CD4-positive, alpha-beta T cell treated with Interferon gamma for 1 hour (primary cell): ENCODE data around the gene MRPL54.

Experiments used
- DNase-seq: peaks from one replicate; pipeline ENCODE4 v3.0.0-alpha.2; 2020

The MRPL54 gene

DNA sequence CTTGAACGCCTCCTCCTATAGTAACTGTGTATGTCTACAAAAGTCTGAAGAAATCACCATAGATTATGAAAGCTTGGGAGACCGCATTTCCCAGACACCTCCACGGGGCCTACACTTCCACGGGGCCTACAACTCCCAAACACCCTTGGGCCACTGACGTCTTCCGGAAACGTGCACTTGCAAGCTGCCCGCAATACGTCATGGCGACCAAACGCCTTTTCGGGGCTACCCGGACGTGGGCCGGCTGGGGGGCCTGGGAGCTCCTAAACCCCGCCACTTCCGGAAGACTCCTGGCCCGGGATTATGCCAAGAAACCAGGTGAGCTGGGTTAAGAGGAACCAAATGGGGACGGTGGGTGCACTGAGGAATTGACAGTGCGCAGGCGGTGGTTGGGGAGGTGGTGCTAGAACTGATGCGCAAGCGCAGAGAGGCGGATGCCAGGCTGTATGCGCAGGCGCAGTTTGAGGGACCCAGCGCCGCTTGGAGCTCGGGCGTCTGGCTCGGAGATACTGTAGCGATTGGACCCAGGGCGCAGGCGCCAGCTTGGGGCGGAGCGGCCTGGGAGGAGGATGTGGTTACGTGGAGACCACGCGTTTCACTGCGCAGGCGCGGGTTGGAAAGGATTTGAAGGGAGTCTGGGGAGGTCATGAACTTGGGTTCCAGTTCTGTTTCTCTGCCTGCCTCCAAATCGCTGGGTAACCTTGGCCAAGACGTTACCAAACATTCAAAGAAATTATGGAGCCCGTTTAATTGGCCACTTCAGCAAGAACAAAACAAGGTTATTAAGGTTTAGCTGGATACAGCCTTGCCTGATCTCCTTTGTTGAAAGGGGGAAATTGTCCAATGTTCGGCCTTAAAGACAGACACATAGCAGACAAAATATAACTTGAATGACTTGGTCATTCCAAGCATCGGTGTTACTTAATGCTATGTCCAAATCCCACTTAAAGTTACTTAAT lies at the start of gene MRPL54:
MRPL54 (plus strand) TSS at position 182 of the 959 bp plus-strand sequence; CDS start at position 201, 19 bp downstream.
- DNase-seq = peak; percentile 99

DNA sequence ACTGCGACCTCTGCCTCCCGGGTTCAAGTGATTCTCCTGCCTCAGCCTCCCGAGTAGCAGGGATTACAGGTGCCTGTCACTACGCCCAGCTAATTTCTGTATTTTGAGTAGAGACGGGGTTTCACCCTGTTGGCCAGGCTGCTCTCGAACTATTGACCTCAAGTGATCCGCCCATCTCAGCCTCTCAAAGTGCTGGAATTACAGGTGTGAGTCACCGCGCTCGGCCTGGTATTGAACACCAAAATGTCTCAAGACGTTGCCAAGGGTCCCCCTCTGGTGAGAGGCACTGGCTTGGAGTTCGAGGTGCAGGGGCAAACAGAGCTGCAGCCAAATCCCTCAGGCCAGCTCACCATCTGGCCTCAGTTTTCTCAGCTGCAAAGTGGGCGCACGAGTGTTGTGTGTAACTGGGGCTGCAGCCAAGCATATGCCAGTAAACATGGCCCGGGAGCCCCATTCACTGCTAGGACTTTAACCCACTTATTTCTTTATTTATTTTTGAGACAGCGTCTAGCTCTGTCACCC lies 46.3 kb upstream of the MRPL54 start:
- no peak for DNase-seq

DNA sequence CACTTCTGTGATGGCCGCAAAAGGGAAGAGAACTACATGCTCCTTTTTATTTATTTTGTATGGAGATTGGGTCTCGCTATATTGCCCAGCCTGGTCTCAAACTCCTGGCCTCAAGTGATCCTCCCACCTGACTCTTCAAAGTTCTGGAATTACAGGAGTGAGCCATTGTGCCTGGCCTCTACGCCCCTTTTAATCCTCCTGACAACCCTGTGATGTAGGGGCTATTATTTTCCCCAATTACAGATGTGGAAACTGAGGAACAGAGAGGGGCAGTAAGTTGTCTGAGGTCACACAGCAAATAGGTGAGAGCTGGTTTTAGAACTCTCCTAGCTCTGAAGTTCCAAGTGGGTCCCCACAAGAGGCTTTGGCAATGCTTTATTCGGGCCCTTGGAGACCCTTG lies 42.6 kb upstream of the MRPL54 start:
- DNase-seq = no peak

GRCh38 chr19:3720349-3720917 lies 42.0 kb upstream of the MRPL54 start:
- no peak for DNase-seq

GRCh38 chr19:3721131-3721886 lies 41.2 kb upstream of the MRPL54 start:
- peak; percentile 88 for DNase-seq

DNA sequence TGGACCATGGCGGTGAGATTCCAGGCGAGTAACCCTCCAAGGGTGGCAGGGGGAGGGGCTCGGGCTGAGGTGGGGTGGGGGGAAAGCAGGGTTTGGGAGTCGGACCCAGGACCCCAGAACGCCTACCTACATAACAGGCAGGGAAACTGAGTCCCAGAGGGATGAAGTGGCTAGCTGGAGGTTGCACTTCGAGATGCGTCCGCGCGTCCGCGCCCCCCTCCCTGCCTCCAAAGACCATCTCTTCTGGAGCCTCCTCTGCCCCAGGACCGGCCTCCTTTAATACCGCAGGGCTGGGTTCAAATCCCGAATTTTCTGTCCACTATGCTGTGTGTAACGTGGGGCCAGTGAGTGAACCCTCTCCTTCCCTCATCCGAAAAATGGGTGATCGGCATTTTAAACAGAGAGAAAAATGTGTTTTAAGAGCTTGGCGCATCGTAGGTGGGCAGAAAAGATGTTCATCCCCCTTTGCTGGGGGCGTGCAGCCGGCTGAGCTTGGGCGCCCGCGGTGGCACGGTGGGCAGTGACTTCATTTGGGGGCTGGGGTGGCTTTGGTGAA lies 40.5 kb upstream of the MRPL54 start:
- DNase-seq = no peak

GRCh38 chr19:3722443-3723109 lies 39.9 kb upstream of the MRPL54 start:
- no peak for DNase-seq

DNA sequence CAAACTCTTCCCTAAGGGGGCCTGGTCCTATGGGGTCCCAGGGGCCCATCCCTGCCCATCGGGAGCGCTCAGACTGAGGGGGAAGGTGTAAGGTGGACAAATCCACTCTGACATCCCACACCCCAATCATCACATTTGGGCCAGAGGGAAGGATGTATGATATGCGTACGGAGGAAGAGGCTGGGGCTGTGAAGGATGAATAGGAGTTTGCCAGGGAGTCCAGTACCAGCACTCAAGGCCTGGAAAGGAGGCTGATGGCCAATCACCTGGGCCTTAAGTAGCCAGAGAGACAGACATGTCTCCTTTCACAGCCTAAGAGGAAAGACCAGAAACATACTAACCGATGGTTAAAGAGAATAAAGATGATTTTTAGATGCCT lies 39.4 kb upstream of the MRPL54 start:
- no peak for DNase-seq

GRCh38 chr19:3723883-3724282 lies 38.6 kb upstream of the MRPL54 start:
- no peak for DNase-seq

DNA sequence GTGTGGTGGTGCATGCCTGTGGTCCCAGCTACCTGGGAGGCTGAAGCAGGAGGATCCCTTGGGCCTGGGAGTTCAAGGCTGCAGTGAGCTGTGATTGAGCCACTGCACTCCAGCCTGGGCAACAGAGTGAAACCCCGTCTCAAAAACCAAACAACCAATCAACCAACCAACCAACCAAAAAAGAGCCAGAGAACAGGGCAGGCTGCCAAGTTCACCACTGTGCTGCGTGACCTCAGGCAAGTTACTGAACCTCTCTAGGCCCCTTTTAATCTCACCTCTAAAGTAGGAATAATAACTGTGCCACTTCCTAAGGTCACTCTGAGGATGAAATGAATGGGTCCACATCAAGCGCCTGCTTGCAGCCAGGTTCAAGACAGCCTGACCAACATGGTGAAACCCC lies 37.4 kb upstream of the MRPL54 start:
- no peak for DNase-seq

DNA sequence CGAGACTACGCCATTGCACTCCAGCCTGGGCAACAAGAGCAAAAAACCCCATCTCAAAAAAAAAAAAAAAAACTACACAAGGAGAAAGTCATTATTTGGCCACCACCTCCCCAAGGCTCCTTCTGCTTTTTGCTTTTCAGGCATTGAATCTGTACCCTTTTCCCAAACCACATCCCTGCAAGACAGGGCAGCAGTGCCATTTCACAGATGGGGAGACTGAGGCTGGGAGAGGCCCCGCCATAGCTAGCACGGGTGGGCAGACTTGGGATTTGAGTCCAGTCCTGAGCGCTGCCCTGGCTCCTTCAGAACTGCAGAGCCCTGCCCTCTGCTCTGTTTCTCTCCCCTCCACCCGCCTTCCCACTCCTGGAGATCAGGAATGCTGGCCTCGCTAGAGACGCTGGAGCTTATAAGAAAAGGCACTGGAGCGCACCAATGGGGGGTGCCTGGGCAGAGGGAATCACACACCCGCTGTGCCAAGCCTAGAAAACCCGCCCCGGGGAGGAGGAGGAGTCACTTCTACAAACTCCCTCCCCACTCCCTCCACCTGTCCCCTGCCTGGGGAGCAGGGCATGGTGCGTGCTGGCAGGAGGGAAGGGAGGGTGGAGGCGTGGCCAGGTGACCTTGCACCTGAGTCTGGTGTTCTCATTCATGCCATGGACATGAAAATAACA lies 36.7 kb upstream of the MRPL54 start:
- no peak for DNase-seq

DNA sequence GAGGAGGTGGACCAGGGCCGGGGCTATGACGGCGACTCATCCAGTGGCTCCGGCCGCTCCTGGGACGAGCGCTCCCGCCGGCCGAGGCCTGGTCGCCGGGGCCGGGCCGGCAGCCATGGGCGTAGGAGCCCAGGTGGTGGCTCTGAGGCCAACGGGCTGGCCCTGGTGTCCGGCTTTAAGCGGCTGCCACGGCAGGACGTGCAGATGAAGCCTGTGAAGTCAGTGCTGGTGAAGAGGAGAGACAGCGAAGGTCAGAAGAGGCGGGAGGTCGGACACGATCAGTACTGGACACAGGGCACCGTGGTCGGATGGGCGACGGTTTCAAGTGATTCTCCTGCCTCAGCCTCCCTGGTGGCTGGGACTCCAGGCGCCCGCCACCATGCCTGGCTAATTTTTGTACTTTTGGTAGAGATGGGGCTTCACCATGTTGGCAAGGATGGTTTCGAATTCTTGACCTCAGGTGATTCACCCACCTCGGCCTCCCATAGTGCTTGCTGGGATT lies 32.0 kb upstream of the MRPL54 start:
- no peak for DNase-seq

DNA sequence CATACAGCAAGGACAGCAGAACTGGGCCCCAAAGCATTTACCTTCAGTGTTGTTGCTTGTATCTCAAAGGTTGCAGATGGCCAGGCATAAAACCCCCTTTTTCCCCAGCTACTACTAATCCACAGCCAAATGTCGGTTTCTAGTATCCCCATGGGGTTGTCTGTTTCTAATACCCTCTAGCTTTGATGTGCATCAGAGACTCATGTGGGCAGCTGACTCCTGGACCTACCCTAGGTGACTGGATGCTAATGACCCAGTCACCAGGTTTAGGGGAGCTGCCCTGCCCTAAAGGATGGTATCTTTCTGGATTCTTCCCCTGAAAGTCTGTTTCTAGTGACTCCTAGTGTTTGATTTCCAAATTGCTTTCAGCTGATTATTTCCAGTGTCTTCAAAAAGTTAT lies 30.4 kb upstream of the MRPL54 start:
- DNase-seq = no peak

DNA sequence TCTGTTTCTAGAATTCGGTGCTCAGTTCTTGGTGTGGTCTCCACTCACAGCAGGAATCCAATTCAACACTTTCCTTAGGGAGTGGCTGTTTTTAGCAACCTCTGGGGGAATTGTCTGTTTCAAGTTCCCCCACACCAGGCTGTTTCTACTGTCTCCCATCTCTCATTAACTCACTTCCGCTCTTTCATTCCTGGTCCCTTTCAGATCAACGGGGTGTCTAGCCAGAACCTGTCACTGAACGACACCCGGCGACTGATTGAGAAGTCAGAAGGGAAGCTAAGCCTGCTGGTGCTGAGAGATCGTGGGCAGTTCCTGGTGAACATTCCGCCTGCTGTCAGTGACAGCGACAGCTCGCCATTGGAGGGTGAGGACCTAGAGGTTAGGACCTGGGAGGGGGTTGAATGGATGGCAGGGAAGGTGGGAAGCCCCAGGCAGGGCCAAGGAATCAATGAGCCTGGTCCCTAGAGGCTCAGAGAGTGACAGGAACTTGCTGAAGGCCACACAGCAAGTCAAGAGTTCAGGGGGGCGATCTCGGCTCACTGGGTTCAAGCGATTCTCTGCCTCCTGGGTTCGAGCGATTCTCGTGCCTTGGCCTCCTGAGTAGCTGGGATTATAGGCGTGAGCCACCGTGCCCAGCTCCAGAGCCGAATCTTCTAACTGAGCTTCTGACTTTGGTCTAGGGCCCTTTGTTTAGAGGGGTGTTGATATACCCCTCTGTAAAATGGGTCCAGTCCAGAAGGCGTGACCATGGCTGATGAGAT lies 28.8 kb upstream of the MRPL54 start:
- DNase-seq = no peak

GRCh38 chr19:3734310-3734600 lies 28.2 kb upstream of the MRPL54 start:
- no peak for DNase-seq

DNA sequence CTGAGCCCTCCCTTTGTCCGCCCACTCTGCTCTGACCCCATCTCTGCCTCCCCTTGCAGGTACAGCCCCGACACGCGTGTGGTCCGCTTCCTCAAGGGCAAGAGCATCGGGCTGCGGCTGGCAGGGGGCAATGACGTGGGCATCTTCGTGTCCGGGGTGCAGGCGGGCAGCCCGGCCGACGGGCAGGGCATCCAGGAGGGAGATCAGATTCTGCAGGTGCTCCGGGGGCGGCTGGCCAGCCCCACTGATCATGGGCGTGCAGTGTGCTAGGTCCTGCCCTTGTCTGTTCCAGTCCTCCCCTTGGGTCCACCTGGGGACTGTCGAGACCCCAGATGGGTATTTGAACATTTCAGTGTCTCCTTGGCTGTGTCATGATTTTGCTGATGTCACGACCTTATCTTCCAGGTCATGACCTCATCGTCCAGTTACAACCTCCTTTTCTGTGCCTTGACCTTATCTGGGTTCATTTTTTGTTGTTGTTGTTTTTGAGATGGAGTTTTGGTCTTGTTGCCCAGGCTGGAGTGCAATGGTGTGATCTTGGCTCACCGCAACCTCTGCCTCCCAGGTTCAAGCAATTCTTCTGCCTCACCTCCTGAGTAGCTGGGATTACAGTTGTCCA lies 26.3 kb upstream of the MRPL54 start:
- DNase-seq = no peak

- no peak for DNase-seq
These were observed 24.8 kb upstream of the MRPL54 start for GRCh38 chr19:3737487-3738205.

DNA sequence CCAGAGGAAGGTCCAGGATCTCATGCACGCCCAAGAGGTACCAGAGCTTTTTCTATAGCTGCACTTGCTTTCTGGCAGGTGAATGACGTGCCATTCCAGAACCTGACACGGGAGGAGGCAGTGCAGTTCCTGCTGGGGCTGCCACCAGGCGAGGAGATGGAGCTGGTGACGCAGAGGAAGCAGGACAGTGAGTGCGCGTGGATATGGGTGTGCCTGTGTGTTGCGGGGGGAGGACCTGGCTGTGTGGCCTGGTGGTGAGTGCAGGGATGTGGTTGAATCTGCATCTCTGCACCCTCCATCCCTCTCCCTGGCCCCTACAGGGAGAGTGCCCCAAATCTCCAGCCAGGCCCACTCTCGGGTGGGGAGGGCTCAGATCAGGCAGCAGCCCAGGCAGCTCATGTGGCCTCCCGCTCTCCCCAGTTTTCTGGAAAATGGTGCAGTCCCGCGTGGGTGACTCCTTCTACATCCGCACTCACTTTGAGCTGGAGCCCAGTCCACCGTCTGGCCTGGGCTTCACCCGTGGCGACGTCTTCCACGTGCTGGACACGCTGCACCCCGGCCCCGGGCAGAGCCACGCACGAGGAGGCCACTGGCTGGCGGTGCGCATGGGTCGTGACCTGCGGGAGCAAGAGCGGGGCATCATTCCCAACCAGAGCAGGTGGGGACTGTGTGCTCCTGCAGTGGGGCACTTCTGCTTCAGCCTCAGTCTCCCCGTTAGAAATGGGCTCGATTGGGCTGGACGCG lies 23.8 kb upstream of the MRPL54 start:
- no peak for DNase-seq

DNA sequence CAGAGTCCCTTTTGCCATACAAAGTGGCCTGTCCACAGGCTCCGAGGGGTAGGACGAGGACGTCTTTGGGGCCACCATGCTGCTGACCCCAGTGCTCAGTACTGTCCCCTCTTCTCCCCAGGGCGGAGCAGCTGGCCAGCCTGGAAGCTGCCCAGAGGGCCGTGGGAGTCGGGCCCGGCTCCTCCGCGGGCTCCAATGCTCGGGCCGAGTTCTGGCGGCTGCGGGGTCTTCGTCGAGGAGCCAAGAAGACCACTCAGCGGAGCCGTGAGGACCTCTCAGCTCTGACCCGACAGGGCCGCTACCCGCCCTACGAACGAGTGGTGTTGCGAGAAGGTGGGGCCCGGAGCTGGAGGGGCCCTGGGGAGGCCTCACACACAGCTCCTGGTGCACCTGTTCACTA lies 22.1 kb upstream of the MRPL54 start:
- DNase-seq = no peak
